HG03139 (cell line): ENCODE measurements around the gene VGLL3.

Experiments used
- ATAC-seq: cut with Tn5 transposase; IDR thresholded peaks from one replicate; pipeline ENCODE4 v1.9.1; 2021; ENCODE audit not compliant: unreplicated experiment

VGLL3 gene

DNA sequence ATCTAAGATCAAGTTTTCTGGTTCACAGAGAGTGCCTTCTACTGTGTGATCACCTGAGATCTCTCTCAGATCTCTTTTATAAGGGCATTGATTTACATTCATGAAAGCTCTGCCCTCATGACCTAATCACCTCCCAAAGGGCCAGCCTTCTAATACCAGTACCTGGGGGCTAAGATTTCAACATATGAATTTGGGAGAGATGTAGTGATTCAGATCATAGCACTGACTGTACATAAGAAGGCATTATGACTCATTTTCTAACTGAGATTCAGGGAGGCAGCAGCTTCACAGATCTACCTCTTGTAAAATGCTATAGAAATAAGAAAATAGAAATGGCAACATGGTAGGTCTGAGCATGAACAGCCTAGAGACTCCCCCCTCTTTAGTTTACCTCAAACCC lies 39.6 kb downstream of the VGLL3 start:
- no peak for ATAC-seq

DNA sequence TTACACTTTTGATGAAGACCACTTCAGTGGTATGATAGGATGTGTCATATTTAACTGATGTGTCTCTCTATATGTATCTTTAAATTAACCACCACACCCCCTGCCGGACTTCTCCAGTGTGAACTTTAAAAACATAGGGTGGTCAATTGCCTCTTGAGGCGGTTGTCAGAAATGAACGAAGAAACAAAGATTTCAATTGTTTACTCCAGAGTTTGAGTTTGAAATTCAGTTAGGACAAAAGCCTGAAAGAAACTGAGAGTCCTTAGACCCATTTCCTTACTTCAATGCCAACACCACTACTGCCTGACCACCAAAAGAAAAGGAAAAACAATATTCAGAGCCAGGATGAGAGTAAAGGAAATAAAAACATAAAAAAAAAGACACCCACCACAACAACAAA lies 40.2 kb downstream of the VGLL3 start:
- ATAC-seq = no peak

DNA sequence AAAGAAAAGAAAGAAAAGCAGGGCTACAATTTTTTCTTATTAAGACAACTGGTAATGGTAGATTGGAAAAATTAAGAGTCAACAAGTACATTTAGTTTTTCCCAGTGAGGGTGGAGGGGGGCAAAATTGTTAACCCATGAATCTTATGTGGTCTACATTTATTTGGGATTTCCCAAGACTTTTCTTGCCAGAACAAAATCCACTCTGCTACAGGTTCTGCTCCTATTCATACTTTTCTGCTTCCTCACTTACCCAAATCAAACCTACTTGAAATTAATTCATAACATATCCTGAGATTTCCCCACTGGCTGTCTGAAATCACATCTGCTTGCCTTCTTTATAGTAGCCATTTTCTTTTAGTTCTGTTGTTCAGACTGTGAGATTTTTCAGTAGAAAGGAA lies 41.1 kb downstream of the VGLL3 start:
- ATAC-seq = no peak

DNA sequence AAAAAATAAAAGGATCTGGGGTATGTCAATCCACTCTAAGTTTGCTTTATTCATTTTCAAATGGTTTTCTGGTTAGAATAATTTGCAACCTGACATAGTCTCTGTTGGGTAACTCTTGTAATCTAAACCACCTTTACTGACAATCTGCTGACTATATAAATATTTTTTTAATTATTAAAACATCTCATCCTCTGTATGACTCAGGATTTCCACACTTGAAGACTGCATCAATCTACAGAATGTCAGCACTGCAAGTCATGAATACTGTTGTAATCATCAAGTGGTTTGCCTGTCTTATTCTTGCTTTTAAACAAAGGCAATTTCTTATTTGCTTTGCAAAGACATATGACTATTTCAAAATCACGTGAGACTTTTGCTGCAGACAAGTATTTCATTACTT lies 42.1 kb downstream of the VGLL3 start:
- ATAC-seq = no peak

DNA sequence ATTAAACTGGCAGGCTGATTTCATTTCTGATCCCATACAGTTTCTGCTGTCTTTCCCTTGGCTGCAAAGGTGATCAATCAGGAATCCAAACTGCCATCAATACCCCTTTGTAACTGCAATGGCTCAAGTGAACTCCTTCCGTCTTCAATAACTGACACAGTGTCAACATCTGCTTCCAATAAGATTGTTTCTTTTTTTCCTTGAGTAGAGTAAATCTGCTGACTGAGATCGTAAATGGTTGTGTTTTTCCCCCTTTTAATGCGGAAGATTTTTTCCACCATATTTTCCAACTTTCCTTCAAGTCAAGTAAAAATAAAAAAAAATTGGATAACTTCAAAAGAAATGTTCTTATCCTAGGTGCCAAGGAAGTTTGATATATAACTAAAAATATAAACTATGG lies 48.7 kb downstream of the VGLL3 start:
- no peak for ATAC-seq

DNA sequence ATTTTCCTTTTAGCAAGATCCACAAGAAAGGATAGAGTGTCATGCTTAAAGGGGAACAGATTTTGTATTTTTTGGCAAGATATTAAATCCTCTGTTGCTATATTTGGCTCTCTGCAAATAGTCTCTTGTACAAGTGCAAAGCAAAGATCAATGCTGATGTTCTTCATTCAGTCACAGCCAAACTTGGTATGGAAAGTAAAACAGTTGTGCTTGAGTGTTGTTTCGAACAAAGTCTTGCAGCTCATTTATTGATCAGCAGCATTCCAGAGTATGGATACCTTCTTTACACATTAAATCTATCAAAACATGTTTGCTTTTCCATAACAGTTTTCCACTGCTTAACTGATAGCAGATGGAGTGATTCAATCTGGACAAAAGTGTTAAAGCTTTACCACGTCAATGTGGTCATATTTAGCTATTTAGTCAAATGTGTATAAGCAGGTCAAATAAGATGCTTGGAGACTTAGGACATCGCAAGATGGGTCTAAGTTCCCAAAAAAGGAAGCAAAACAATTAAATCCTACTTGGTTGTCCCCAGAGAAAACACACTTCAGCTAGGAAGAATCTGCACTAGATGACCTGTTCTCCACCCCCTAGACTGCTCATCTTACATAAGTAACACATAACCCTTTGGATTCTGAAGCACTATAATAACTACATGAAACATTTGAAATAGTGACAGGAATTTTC lies 52.4 kb downstream of the VGLL3 start:
- no peak for ATAC-seq

DNA sequence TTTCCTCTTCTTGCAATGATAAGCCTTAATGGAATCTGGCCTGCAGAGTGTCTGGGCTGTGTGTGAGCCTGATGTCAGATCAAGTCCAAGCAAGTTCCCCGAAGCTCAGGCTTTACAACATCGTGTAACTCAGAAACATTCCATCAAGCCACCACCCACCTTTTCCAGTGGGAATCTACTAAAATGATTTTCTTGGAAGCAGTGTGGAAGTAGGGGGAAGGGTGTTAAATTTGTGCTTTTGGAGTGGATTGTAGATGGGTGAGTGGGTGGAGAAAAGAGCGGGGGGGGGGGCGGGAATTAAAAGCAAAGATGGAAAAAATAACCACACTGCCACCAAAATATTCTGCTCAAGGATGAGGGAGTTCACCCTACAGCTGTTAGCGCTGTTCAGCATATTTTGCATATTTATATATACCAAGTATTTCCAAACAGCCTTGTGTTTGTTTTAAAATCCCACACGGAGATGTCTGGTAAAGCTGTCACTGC lies 53.6 kb downstream of the VGLL3 start:
- no peak for ATAC-seq

GRCh38 chr3:86934851-86935250 lies 56.1 kb downstream of the VGLL3 start:
- ATAC-seq = no peak

GRCh38 chr3:86930831-86931230 lies 60.1 kb downstream of the VGLL3 start:
- no peak for ATAC-seq

DNA sequence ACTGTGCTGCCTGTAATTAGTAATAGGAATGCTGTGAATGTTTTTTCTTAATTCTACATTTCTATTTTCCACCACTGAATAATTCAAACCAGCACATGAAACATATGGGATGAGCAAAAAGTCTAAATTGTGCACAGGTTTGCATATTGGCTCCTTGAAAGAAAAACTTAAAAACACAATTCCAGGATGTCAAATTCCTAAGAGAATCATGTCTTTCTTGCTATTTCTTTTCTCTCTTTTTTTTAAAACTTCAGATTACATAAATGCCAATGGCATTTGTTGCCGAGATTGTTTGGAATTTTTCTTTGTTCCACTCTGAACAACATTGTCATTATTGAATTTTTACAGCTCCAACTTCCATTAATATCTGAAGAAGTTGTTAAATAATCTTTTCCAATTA lies 60.8 kb downstream of the VGLL3 start:
- no peak for ATAC-seq

GRCh38 chr3:86929046-86929445 lies 61.9 kb downstream of the VGLL3 start:
- no peak for ATAC-seq

DNA sequence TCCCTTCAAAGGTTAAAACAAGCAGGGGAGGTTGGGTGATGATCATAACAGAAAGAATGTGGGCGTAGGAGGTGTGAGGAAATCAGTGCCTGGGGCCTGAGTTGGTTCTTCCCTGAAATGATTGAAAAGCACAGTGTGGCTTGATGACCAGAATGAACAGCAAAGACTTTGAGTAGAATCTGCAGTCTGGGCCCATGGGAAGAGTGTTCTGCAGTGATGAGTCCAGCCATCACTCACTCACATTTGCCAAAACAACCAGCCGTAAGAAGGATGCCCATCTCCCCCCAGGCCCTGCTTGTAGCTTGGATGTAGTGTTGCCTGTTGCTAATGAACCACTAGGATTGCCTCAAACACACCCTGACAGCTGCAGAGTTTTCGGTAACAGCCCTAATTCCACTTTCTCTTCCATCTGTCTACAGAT lies 67.9 kb downstream of the VGLL3 start:
- no peak for ATAC-seq

DNA sequence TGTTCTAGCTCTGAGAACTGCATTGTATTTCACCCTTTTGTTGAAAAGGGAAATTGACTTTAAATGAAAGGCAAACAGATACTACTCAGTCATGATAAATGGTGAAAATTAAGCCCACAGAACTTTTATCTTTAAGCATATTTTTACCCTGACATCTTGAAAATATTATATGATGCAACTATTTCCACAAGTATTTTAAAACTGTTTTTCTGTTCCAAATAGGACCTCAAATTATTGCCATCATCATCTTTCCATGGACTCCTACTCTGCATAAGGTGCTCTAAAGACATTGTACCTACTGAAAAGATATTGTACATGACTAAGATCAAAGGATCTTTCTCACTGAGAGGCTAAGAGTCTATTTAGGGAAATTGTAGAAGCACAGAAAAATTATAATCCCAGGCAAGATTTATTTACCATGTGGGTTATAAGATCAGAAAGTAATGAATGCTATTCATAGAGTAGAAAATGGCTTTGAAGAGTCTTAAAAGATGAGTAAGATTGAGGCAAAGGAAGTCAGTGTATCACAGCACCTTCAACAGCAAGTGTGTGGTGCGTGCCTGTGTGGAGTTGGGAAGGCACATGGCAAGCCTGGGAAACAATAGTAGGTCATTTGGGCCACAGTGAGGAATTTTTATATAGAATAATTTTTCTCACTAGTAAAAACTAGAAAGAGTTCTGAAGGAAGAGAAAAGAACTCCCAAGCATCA lies 68.8 kb downstream of the VGLL3 start:
- no peak for ATAC-seq

GRCh38 chr3:86914670-86915069 lies 76.3 kb downstream of the VGLL3 start:
- no peak for ATAC-seq

DNA sequence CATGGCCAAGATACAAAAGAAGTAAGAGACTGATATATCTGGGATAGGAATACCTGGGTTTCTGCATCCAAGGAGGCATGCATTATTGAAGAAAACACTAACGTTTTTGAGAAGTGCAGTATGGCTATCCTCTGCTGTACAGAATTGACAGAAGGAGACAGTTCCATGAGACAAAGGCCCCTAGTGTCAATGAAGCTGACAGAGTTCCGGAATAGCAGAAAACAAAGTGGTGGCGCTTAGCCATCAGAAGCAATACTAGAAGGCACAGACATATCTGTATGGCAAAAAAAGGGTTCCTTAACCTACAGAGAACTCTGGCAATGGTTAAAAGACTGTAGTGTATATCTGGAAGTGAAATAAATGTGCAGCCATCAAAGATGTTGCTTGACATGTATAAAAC lies 77.8 kb downstream of the VGLL3 start:
- no peak for ATAC-seq

DNA sequence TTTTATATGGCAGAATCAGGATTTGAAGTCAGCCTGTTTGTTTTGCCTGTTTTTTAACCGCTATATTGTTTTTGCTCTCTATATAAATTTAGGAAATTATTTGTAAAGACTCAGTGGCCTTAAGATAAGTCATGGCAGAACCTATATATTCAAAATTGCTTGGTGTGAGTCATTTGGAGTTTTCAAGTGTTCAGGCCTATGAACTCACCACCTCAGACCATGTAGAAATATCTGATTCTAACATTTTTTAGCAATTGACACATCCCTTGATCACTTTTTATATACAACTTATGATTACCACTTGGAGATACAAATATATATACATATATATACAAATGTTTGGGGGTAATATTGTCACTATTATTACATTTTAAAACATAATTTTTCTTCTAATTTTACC lies 95.7 kb downstream of the VGLL3 start:
- no peak for ATAC-seq

GRCh38 chr3:86890741-86891396 lies 100.1 kb downstream of the VGLL3 start:
- no peak for ATAC-seq
